ENCODE results near the gene TUBB4B.

GRCh38 chr9:137262909-137263285 is 21.8 kb downstream of the TUBB4B start:
- TF ChIP-seq CTCF (conservative IDR thresholded peaks at IDR 0.05 in 1 of 2, IDR thresholded peaks at IDR 0.05 in 1 of 2; ENCODE audit: extremely low read depth in 1 of 2, insufficient read depth in 1 of 2, low read depth in 1 of 2, low read length in 2 of 2) (no peak), EZH2 (IDR thresholded peaks at IDR 0.05; ENCODE audit: borderline replicate concordance, low read length) (no peak)
